Neuron (in vitro differentiated cells): ENCODE measurements around the gene LONP1.

Source experiments
- H2AFZ ChIP-seq: one replicate; pipeline ENCODE4 v1.6.1; 2013; ENCODE audit warnings: low read depth, mild to moderate bottlenecking, inconsistent platforms, low read length, moderate library complexity
- H3K27me3 ChIP-seq: one replicate; pipeline ENCODE4 v1.6.1; 2013; ENCODE audit warnings: low read length; ENCODE audit not compliant: insufficient read depth
- H3K36me3 ChIP-seq: one replicate; pipeline ENCODE4 v1.6.1; 2013; ENCODE audit warnings: low read length; ENCODE audit not compliant: insufficient read depth
- H3K4me1 ChIP-seq: one replicate; pipeline ENCODE4 v1.6.1; 2013; ENCODE audit warnings: low read length; ENCODE audit not compliant: insufficient read depth
- H3K4me3 ChIP-seq: 2 replicates; pipeline ENCODE4 v1.5.1; 2013; ENCODE audit warnings: mild to moderate bottlenecking, low read length, moderate library complexity
- H3K9me3 ChIP-seq: one replicate; pipeline ENCODE4 v1.6.1; 2013; ENCODE audit warnings: low read length

Gene LONP1

DNA sequence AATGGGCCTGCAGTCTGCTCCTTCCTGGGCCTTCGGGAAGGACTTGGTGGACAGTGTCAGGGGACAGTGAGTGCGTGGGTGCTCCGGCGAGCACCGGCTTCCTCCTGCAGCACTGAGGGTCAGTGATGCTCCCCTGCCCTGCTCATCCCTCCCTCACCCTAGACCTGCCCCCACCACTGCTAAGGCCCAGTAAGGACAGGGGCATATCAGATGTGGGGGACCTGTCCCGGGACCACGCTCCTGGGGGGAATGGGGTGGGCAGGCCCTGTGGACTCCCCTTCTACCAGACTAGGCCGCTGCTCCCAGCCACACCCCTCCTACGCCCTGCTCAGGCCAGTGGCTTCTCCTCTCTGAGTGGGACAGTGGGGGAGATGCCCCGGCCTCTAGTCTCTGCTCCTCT lies 42.8 kb downstream of the LONP1 start:
- H2AFZ ChIP-seq = no peak overlapping the region
- no peak overlapping the region for H3K4me3 ChIP-seq
- H3K9me3 ChIP-seq = no peaks in the 10 kb centered on the region
- peaks cover 15% of the 10 kb centered on the region for H3K4me1 ChIP-seq
- no peaks in the 10 kb centered on the region for H3K27me3 ChIP-seq
- H3K36me3 ChIP-seq = peaks cover 8% of the 10 kb centered on the region

DNA sequence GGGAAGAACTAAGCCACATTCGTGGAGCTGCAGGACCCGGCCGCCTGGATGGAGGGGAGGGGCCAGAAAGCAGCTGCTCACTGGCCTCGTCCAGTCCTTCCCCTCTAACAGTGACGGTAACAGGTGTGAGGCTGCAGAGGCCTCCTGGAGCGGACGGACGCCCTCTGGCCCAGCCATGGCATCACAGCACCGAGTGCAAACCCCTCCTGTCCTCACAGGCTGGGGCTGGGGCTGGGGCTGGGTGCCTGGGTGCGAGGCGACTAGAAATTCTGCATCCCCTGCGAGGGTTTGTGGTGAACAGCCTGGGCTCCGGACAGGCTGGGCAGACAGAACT lies 43.2 kb downstream of the LONP1 start:
- Histone ChIP-seq H3K4me1 (peaks cover 11% of the 10 kb centered on the region), H3K27me3 (no peaks in the 10 kb centered on the region), H3K4me3 (no peak overlapping the region), H3K36me3 (peaks cover 12% of the 10 kb centered on the region), H2AFZ (no peak overlapping the region), H3K9me3 (no peaks in the 10 kb centered on the region)

DNA sequence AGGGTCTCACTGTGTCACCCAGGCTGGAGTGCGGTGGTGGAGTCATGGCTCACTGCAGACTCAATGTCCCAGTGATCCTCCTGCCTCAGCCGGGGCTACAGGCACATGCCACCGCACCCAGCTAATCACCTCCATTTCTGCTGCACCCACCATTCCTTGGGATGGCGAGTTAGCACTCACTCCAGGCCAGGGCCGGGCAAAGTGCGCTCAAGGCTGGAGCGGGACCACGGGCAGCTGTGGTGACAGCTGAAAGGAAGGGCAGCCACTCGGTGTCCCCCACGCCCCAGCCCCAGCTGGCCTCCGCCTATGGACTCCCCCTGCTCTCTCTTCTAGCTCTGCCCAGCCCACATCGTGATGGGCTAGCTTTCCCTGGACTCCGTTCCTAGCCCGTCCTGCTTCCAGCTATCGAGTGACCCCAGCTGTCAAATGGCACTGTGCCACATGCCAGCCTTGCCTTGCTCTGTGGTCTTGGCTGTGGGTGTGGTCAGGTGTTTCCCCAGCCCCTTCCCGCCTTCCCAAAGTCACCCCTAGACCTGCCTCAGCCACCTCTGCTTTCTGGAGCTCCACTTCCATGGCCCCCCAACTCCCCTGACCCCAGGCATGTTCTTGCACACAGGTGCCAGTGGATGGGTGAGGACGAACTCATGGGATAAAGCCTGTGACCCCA lies 43.7 kb downstream of the LONP1 start:
- no peaks in the 10 kb centered on the region for H3K27me3 ChIP-seq
- no peak overlapping the region for H3K4me3 ChIP-seq
- no peaks in the 10 kb centered on the region for H3K9me3 ChIP-seq
- no peak overlapping the region for H2AFZ ChIP-seq
- H3K36me3 ChIP-seq = peaks cover 16% of the 10 kb centered on the region
- peaks cover 7% of the 10 kb centered on the region for H3K4me1 ChIP-seq

DNA sequence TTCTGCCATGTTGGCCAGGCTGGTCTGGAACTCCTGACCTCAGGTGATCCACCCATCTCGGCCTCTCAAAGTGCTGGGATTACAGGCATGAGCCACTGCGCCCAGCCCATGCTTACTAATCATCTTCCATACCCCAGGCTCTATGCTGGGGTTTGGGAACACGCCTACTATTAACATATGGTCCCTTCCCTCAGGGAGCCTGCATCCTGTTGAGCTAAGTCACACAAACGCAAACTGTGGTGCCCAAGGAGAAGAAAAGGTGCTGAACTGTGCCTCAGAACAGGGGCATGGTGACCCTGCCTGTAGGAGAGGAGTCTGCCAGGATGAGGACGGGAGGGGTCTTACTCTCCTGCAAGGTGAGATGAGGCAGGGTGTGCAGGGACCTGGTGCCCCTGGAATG lies 45.2 kb downstream of the LONP1 start:
- peaks cover 5% of the 10 kb centered on the region for H3K4me1 ChIP-seq
- H3K27me3 ChIP-seq = no peaks in the 10 kb centered on the region
- H3K36me3 ChIP-seq = peaks cover 19% of the 10 kb centered on the region
- H2AFZ ChIP-seq = no peak overlapping the region
- no peak overlapping the region for H3K4me3 ChIP-seq
- H3K9me3 ChIP-seq = no peaks in the 10 kb centered on the region

DNA sequence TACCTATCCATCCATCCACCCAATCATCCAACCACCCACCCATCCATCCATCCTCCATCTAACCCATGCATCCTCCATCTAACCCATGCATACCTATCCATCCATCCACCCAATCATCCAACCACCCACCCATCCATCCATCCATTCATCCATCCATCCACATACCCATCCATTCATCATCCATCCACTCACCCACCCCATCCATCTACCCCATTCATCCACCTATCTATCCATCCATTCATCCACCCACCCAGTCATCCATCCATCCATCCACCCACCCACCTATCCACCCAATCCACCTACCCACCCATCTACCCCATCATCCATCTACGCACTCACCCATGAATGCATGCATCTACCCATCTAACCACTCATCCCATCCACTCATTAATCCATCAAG lies 46.2 kb downstream of the LONP1 start:
- no peaks in the 10 kb centered on the region for H3K9me3 ChIP-seq
- no peaks in the 10 kb centered on the region for H3K4me1 ChIP-seq
- no peak overlapping the region for H2AFZ ChIP-seq
- no peaks in the 10 kb centered on the region for H3K27me3 ChIP-seq
- H3K36me3 ChIP-seq = peaks cover 29% of the 10 kb centered on the region
- H3K4me3 ChIP-seq = no peak overlapping the region

DNA sequence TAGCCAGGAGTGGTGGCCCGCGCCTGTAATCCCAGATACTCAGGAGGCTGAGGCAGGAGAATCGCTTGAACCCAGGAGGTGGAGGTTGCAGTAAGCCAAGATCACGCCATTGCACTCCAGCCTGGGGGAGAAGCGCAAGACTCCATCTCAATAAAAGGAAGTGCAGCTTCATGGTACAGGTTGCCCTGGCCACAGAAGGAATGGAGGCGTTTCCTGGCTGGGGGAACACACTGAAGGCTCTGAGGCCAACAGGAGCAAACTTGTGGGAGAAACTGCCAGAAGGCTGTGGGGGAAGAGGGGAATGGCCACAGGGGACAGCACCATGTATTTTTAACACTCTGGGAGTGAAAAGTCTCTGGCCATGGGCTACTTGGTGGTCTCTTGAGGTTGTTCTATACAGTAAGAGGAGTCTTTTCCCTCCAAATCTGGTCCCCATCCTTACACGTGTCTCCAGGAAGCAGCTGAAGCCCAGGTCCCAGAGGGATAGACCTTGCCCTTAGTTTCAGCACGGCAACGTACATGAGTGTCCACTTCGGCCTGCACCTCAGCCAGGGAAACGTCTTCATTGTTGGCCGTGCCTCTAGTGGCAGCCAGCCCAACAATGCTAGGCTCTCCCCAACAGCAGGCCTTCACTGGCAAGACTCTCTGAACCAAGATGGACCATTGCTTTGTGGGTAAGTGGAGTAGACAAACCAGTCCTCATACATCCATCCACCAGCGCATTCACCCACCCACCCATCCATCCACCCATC lies 47.1 kb downstream of the LONP1 start:
- peaks cover 32% of the 10 kb centered on the region for H3K36me3 ChIP-seq
- no peak overlapping the region for H2AFZ ChIP-seq
- H3K4me1 ChIP-seq = no peaks in the 10 kb centered on the region
- H3K4me3 ChIP-seq = no peak overlapping the region
- H3K9me3 ChIP-seq = no peaks in the 10 kb centered on the region
- no peaks in the 10 kb centered on the region for H3K27me3 ChIP-seq

DNA sequence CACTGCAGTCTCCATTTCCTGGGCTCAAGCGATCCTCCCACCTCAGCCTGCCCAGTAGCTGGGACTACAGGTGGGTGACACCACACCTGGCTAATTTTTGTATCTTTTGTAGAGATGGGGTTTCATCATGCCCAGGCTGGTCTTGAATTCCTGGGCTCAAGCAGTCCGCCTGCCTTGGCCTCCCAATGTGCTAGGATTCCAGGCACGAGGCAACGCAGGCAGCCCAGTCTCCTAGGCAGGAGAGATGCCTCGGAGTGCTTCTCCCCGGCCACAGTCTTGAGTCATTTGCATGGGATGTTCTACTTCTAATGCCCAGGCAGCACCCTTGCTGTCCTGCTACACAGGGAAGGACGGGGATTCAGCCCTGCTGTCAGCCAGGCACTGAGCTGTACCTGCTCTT lies 48.3 kb downstream of the LONP1 start:
- Histone ChIP-seq H3K4me1 (no peaks in the 10 kb centered on the region), H3K4me3 (no peak overlapping the region), H3K9me3 (no peaks in the 10 kb centered on the region), H3K36me3 (peaks cover 42% of the 10 kb centered on the region), H2AFZ (no peak overlapping the region), H3K27me3 (no peaks in the 10 kb centered on the region)

DNA sequence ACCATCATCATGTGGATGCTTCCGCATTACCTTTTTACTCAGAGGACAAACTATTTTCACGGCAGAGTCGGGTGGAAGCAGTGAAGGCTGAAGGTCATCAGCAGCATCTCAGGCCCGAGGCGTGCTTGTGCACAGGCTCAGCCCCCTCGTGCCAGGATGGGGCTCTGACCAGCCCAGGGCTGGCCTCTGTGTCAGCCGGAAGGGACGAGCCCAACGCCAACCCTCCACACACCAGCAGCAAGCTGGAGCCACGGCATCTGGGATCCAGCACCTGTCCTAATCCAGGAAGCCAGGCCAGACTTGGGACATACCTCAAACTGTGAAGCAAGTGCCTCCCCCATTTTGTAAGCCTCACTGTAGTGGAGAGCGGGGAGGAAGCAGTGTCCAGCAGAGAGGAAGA lies 50.7 kb downstream of the LONP1 start:
- Histone ChIP-seq H2AFZ (no peak overlapping the region), H3K27me3 (no peaks in the 10 kb centered on the region), H3K36me3 (peaks cover 62% of the 10 kb centered on the region), H3K9me3 (no peaks in the 10 kb centered on the region), H3K4me3 (no peak overlapping the region), H3K4me1 (no peaks in the 10 kb centered on the region)

DNA sequence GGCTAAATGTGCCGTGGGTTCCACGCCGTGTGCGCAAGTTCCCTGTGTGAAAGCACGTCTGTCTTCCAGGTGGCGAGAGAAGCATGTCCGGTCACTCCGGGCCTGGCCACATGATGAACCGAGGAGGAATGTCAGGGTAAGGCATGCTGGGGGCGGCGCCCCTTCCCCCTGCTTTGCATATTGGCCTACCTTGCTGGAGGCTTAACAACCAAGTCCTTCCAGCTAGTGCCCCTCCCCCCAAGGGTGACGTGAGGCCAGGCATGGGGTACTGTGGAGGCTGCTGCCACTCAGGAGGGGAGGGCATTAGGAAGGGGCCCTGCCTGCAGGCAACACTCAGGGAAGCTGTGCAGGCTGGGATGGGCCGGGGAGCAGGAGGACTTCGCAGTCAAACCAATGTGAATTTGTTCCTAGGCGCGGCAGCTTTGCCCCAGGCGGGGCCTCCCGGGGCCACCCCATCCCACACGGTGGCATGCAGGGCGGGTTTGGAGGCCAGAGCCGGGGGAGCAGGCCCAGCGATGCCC lies 52.1 kb downstream of the LONP1 start:
- no peaks in the 10 kb centered on the region for H3K27me3 ChIP-seq
- no peaks in the 10 kb centered on the region for H3K4me1 ChIP-seq
- H3K36me3 ChIP-seq = peaks cover 76% of the 10 kb centered on the region
- H3K9me3 ChIP-seq = no peaks in the 10 kb centered on the region
- no peak overlapping the region for H2AFZ ChIP-seq
- no peak overlapping the region for H3K4me3 ChIP-seq

DNA sequence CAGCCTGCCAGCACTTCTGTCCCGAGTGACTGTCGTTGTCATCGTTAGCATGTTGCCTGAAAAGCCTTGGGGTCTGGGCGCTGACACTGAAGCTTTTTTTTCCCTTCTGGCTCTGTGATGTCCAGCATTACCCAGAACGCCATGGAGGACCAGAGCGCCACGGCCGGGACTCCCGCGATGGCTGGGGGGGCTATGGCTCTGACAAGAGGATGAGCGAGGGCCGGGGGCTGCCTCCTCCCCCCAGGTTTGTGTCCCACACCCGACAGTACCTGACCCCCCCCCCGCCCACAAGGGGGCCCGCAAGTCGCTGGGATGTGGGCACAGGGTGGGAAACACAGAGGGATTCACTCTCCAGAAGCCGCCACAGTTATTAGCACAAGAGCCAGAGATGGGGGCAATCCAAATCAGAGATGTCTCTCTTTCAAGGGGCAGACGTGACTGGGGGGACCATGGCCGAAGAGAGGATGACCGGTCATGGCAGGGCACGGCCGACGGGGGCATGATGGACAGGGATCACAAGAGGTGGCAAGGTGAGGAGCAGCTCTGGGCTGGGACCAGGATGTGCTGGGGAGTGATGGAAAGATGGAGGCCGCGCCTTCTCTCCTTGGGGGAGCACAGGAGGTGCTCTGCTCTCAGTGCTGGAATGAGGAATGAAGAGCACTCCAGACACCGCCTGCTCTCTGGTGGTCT lies 52.9 kb downstream of the LONP1 start:
- Histone ChIP-seq H3K9me3 (no peaks in the 10 kb centered on the region), H3K27me3 (no peaks in the 10 kb centered on the region), H3K4me1 (no peaks in the 10 kb centered on the region), H3K36me3 (peaks cover 81% of the 10 kb centered on the region), H3K4me3 (no peak overlapping the region), H2AFZ (no peak overlapping the region)

DNA sequence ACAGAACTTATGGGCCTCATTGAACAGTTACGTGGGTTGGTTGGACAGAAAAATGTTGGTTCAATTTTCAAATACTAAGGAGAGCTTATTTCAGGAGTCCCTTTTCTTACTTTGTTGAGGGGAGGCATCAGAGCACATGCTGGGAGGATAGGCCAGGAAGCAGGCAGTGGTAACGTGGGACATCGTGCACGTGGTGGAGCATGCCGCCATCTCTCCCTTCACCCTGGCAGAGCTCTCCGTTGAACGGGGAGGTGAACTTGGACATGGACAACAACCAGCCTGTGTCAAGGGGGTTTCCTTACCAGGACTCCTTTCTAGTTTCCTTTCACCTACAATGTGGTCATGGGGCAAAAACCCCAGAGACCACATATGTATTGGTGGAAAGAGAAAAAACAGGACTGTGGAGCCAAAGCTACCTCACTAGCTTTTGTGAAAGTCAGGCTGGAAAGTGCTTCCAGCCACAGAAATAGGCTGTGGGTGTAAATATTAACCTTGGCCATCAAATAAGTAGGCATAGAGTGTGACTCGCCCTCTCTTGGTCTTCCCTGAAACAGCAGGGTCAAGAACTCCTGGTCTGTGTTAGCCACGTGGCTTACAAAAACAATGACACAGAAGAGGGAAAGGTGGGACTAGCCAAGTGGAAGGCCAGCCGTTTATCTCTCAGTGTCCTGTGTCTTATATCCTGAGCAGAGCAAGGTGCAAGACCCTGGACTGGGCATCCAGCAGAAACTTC lies 54.0 kb downstream of the LONP1 start:
- Histone ChIP-seq H3K4me1 (no peaks in the 10 kb centered on the region), H3K9me3 (no peaks in the 10 kb centered on the region), H3K27me3 (no peaks in the 10 kb centered on the region), H3K36me3 (peaks cover 83% of the 10 kb centered on the region), H3K4me3 (no peak overlapping the region), H2AFZ (no peak overlapping the region)

DNA sequence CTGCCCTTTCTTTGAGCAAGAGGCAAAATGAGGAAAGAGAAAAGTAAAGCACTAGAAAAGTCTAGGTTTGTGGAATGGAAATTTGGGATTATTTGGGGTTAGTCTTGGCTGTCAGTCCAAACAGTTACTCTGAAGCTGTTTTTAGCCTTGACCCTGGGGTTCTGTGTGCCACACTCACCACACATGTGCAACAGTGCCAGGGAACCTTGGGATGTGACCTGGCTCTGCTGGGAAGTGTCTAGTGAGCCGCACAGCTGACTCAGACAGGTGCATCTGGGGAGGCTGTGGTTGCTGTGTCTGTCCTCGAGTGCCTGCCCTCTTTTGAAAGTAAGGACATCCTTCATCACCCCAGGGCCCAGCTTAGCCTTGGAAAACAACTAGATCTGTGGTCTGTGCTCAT lies 55.4 kb downstream of the LONP1 start:
- Histone ChIP-seq H3K4me1 (no peaks in the 10 kb centered on the region), H3K9me3 (no peaks in the 10 kb centered on the region), H3K4me3 (no peak overlapping the region), H2AFZ (no peak overlapping the region), H3K36me3 (peaks cover 92% of the 10 kb centered on the region), H3K27me3 (no peaks in the 10 kb centered on the region)

DNA sequence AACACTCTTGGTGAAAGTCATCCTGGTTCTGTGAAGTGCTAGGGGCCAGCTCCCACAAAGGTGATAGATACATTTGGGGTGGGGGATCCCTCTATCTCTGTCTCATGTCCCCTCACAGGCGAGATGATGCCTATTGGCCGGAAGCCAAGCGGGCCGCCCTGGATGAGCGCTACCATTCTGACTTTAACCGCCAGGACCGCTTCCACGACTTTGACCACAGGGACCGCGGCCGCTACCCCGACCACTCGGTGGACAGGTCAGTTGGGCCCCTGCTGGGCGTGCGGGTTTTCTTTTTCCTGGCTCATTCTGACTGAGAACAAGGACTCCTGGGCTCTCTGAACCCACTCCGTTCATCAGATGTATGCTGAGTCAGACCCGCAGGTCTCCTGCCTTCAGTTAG lies 56.0 kb downstream of the LONP1 start:
- H3K4me1 ChIP-seq = no peaks in the 10 kb centered on the region
- H3K36me3 ChIP-seq = peaks cover 90% of the 10 kb centered on the region
- no peaks in the 10 kb centered on the region for H3K9me3 ChIP-seq
- H3K4me3 ChIP-seq = no peak overlapping the region
- H2AFZ ChIP-seq = no peak overlapping the region
- no peaks in the 10 kb centered on the region for H3K27me3 ChIP-seq
